ENCODE measurements around the gene MYL3.

Gene MYL3

GRCh38 chr3:46864061-46864881 lies 1.0 kb upstream of the MYL3 start:
- TF ChIP-seq, protein P1, sequence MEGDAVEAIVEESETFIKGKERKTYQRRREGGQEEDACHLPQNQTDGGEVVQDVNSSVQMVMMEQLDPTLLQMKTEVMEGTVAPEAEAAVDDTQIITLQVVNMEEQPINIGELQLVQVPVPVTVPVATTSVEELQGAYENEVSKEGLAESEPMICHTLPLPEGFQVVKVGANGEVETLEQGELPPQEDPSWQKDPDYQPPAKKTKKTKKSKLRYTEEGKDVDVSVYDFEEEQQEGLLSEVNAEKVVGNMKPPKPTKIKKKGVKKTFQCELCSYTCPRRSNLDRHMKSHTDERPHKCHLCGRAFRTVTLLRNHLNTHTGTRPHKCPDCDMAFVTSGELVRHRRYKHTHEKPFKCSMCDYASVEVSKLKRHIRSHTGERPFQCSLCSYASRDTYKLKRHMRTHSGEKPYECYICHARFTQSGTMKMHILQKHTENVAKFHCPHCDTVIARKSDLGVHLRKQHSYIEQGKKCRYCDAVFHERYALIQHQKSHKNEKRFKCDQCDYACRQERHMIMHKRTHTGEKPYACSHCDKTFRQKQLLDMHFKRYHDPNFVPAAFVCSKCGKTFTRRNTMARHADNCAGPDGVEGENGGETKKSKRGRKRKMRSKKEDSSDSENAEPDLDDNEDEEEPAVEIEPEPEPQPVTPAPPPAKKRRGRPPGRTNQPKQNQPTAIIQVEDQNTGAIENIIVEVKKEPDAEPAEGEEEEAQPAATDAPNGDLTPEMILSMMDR (IDR thresholded peaks at IDR 0.05; ENCODE audit: low read depth, low read length, poor library complexity, severe bottlenecking) = no peak
- TF ChIP-seq EZH2phosphoT487 (IDR thresholded peaks at IDR 0.05; ENCODE audit: borderline replicate concordance, low read length) = no peak
- H3K9me2 ChIP-seq (replicated peaks; ENCODE audit: control insufficient read depth, low read length) = no peaks in the 10 kb centered on the region
- no peaks in the 10 kb centered on the region for H3F3A ChIP-seq (ENCODE audit: control insufficient read depth, insufficient read depth)
- peaks cover 6% of the 10 kb centered on the region for H3K4me1 ChIP-seq (ENCODE audit: control insufficient read depth, low read length)
- no peak overlapping the region for H3K4me2 ChIP-seq (ENCODE audit: low read length)
- H3K4me3 ChIP-seq (ENCODE audit: low read length) = no peak overlapping the region
- no peaks in the 10 kb centered on the region for H3K79me2 ChIP-seq (ENCODE audit: control insufficient read depth, low read length)
- no peaks in the 10 kb centered on the region for H3K9me3 ChIP-seq (ENCODE audit: control insufficient read depth, insufficient read depth, low read length)
- H3K36me3 ChIP-seq (ENCODE audit: control insufficient read depth, low read length) = no peaks in the 10 kb centered on the region
- H3K27ac ChIP-seq (ENCODE audit: low read depth, low read length) = no peak overlapping the region
- H3K27me3 ChIP-seq (ENCODE audit: control insufficient read depth, low read length) = peaks cover 6% of the 10 kb centered on the region; the same call in 1 of the 2 replicates
- no peaks in the 10 kb centered on the region for H4K20me1 ChIP-seq (ENCODE audit: control insufficient read depth, insufficient read depth, low read depth, low read length)

DNA sequence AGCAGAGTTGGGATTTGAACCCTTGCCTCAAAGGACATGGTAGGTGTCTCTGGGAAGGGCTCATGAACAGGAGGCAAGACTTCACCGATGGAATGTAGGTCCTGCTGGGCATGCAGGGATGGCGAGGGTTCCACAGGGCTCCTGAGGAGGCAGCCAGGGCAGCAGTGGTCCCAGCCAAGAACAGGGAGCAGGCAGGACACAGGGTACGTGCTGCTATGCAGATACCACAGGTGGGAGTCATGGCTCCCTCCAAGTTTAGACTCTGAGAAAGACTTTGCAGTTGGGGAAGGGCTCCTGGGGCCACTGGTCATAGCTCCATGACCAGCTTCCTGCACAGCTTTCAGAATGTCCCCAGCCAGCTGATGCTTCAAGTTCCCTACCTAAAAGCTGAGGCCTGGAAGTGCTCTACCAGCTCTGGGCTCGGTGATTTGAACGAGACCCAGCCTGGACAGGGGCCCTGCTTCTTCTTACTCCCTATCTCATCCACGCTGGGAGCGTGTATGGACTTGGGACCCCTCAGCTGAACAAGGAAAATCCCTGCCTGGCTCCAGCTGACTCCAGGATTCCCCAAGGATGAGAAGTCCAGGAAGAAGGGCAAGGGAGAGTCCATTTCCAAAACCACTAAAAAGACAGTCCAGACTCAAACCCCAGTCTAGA lies 747 bp downstream of the MYL3 start:
- TF ChIP-seq, protein P1 (IDR thresholded peaks at IDR 0.05; ENCODE audit: low read depth, low read length, poor library complexity, severe bottlenecking) = no peak
- TF ChIP-seq EZH2phosphoT487 (IDR thresholded peaks at IDR 0.05; ENCODE audit: borderline replicate concordance, low read length) = no peak
- peaks cover 8% of the 10 kb centered on the region; the same call in 1 of the 2 replicates for H3K27me3 ChIP-seq (ENCODE audit: control insufficient read depth, low read length)
- no peaks in the 10 kb centered on the region for H3K79me2 ChIP-seq (ENCODE audit: control insufficient read depth, low read length)
- H3K9me2 ChIP-seq (replicated peaks; ENCODE audit: control insufficient read depth, low read length) = no peaks in the 10 kb centered on the region
- no peaks in the 10 kb centered on the region for H3F3A ChIP-seq (ENCODE audit: control insufficient read depth, insufficient read depth)
- H3K4me3 ChIP-seq (ENCODE audit: low read length) = no peak overlapping the region
- peaks cover 6% of the 10 kb centered on the region for H3K4me1 ChIP-seq (ENCODE audit: control insufficient read depth, low read length)
- no peaks in the 10 kb centered on the region for H4K20me1 ChIP-seq (ENCODE audit: control insufficient read depth, insufficient read depth, low read depth, low read length)
- H3K4me2 ChIP-seq (ENCODE audit: low read length) = no peak overlapping the region
- no peaks in the 10 kb centered on the region for H3K36me3 ChIP-seq (ENCODE audit: control insufficient read depth, low read length)
- H3K27ac ChIP-seq (ENCODE audit: low read depth, low read length) = no peak overlapping the region
- H3K9me3 ChIP-seq (ENCODE audit: control insufficient read depth, insufficient read depth, low read length) = no peaks in the 10 kb centered on the region

DNA sequence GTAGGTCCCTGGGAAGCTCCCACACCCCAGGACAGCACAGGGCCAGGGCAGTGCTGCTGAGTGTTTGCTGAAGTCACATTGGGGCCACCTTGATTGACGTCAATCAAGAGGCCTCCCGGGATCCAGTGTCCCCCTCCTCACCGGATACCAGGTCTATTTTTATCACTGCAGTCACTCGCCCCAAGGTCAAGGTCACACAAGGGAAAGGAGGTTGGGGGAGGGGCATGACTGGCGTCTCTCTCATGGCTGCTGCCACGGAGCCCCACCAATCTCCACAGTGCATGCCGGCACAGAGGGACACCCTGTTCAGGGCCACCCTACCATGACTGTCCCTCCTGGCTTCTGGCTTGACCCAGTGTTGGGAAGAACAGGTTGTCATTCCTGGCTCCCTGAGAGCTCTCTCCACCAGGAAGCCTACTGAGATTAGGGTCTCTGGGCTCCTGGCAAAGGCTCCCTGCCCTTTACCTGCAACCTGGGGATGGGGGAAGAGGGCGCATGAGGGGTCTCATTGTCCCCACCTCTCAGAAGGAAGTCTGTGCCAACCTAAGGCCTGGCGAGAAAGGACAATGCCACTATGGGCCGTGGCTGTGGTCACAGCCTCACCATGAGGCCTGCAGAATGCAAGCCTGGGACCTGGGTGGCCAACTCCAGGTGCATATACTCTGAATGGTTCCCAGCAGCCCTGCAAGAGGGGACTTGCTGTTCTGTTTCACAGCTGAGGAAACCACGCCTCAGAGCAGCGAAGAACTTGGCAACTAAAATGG lies 1.5 kb downstream of the MYL3 start:
- Histone ChIP-seq H3K4me2 (ENCODE audit: low read length) (no peak overlapping the region), H3K4me3 (ENCODE audit: low read length) (no peak overlapping the region), H3K4me1 (ENCODE audit: control insufficient read depth, low read length) (peaks cover 6% of the 10 kb centered on the region), H3K36me3 (ENCODE audit: control insufficient read depth, low read length) (no peaks in the 10 kb centered on the region), H3K79me2 (ENCODE audit: control insufficient read depth, low read length) (no peaks in the 10 kb centered on the region), H3K9me3 (ENCODE audit: control insufficient read depth, insufficient read depth, low read length) (no peaks in the 10 kb centered on the region), H3K9me2 (replicated peaks; ENCODE audit: control insufficient read depth, low read length) (no peaks in the 10 kb centered on the region), H3F3A (ENCODE audit: control insufficient read depth, insufficient read depth) (no peaks in the 10 kb centered on the region), H3K27me3 (ENCODE audit: control insufficient read depth, low read length) (peaks cover 8% of the 10 kb centered on the region; the same call in 1 of the 2 replicates), H3K27ac (ENCODE audit: low read depth, low read length) (no peak overlapping the region), H4K20me1 (ENCODE audit: control insufficient read depth, insufficient read depth, low read depth, low read length) (no peaks in the 10 kb centered on the region)
- no peak for TF ChIP-seq EZH2phosphoT487 (IDR thresholded peaks at IDR 0.05; ENCODE audit: borderline replicate concordance, low read length)
- TF ChIP-seq, protein P1 (IDR thresholded peaks at IDR 0.05; ENCODE audit: low read depth, low read length, poor library complexity, severe bottlenecking) = no peak

Data from DOHH2 (cell line).